ENCODE results near the gene WRAP53. TPM values are rescaled to one million over a fixed set of nuclear protein-coding genes. Genes with fewer than 3 reads are reported as not detected.

The WRAP53 gene
- total and polyA plus RNA-seq, 2 of the 13 experiments (the other 11 are each of a cell fraction or from before 2014, with no cell fraction given) = 7.0 to 19.5 TPM

GRCh38 chr17:7687072-7687907 lies 987 bp upstream of the WRAP53 start, which contains the start of gene TP53 (continued):
- TF ChIP-seq DZIP1 (CRISPR knock-in tag; IDR thresholded peaks at IDR 0.05) (no peak), ZNF850 (CRISPR knock-in tag; conservative IDR thresholded peaks at IDR 0.05) (no peak), MIXL1 (CRISPR knock-in tag; IDR thresholded peaks at IDR 0.05) (peak; percentile 65; the same call in 1 of the 2 replicates), ZNF709 (CRISPR knock-in tag; IDR thresholded peaks at IDR 0.05) (no peak; the same call in 1 of the 2 replicates), CHCHD3 (CRISPR knock-in tag; IDR thresholded peaks at IDR 0.05) (no peak), KDM1A (CRISPR knock-in tag; IDR thresholded peaks at IDR 0.05) (no peak), ARID3A (IDR thresholded peaks at IDR 0.05; ENCODE audit: low read depth, low read length) (no peak), ZNF33A (CRISPR knock-in tag; IDR thresholded peaks at IDR 0.05; ENCODE audit: borderline replicate concordance) (no peak), ARHGAP35 (CRISPR knock-in tag; IDR thresholded peaks at IDR 0.05; ENCODE audit: borderline replicate concordance) (no peak), NR1H2 (CRISPR knock-in tag; IDR thresholded peaks at IDR 0.05; ENCODE audit: borderline replicate concordance, low read depth) (peak; percentile 22; the same call in 1 of the 2 replicates), PBX2 (CRISPR knock-in tag; IDR thresholded peaks at IDR 0.05) (no peak), MAFF (IDR thresholded peaks at IDR 0.05; ENCODE audit: low read depth, low read length) (no peak), ZSCAN12 (CRISPR knock-in tag; IDR thresholded peaks at IDR 0.05) (no peak), MTF1 (CRISPR knock-in tag; IDR thresholded peaks at IDR 0.05) (no peak), KDM4B (CRISPR knock-in tag; IDR thresholded peaks at IDR 0.05) (no peak), ZNF225 (CRISPR knock-in tag; IDR thresholded peaks at IDR 0.05) (peak; percentile 20; the same call in 1 of the 2 replicates), ZBTB1 (CRISPR knock-in tag; IDR thresholded peaks at IDR 0.05; ENCODE audit: borderline replicate concordance) (no peak), PAX8 (CRISPR knock-in tag; IDR thresholded peaks at IDR 0.05; ENCODE audit: borderline replicate concordance) (no peak), NPAS2 (CRISPR knock-in tag; IDR thresholded peaks at IDR 0.05; ENCODE audit: borderline replicate concordance) (no peak), ZNF703 (CRISPR knock-in tag; IDR thresholded peaks at IDR 0.05; ENCODE audit: borderline replicate concordance) (no peak), ZNF556 (CRISPR knock-in tag; IDR thresholded peaks at IDR 0.05; ENCODE audit: borderline replicate concordance) (0 out of 2 replicates have a peak, but pooled peaks have one; percentile 41), MTA3 (CRISPR knock-in tag; IDR thresholded peaks at IDR 0.05) (no peak)
- TF ChIP-seq, protein P1, sequence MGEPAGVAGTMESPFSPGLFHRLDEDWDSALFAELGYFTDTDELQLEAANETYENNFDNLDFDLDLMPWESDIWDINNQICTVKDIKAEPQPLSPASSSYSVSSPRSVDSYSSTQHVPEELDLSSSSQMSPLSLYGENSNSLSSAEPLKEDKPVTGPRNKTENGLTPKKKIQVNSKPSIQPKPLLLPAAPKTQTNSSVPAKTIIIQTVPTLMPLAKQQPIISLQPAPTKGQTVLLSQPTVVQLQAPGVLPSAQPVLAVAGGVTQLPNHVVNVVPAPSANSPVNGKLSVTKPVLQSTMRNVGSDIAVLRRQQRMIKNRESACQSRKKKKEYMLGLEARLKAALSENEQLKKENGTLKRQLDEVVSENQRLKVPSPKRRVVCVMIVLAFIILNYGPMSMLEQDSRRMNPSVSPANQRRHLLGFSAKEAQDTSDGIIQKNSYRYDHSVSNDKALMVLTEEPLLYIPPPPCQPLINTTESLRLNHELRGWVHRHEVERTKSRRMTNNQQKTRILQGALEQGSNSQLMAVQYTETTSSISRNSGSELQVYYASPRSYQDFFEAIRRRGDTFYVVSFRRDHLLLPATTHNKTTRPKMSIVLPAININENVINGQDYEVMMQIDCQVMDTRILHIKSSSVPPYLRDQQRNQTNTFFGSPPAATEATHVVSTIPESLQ (CRISPR knock-in tag; conservative IDR thresholded peaks at IDR 0.05) = no peak
